ENCODE results near the gene KCNJ5.

KCNJ5 gene

GRCh38 chr11:128929991-128930390 is 38.8 kb downstream of the KCNJ5 start:
- DNase-seq (ENCODE audit: low read depth): no peak
- no peak overlapping the region for H3K4me3 ChIP-seq (ENCODE audit: low read depth, low read length)
- no peak for TF ChIP-seq CTCF (IDR thresholded peaks at IDR 0.05; ENCODE audit: control insufficient read depth, extremely low read depth, insufficient read depth)

DNA sequence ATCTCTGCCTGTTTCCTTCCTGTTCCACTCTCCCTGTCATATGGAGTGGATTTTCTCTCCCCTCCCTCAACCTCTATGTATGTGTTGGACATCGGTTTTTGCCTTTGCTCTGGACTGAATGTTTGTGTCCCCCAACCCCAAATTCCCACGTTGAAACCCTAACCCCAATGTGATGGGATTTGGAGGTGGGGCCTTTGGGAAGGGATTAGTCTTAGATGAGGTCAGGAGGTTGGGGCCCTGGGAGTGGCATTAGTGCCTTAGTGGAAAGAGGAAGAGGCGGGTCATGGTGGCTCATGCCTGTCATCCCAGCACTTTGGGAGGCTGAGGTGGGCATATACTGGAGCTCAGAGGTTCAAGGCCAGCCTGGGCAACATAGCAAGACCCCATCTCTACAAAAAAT is 39.9 kb downstream of the KCNJ5 start:
- no peak for DNase-seq (ENCODE audit: low read depth)
- H3K4me3 ChIP-seq (ENCODE audit: low read depth, low read length): no peak overlapping the region
- no peak for TF ChIP-seq CTCF (IDR thresholded peaks at IDR 0.05; ENCODE audit: control insufficient read depth, extremely low read depth, insufficient read depth)

DNA sequence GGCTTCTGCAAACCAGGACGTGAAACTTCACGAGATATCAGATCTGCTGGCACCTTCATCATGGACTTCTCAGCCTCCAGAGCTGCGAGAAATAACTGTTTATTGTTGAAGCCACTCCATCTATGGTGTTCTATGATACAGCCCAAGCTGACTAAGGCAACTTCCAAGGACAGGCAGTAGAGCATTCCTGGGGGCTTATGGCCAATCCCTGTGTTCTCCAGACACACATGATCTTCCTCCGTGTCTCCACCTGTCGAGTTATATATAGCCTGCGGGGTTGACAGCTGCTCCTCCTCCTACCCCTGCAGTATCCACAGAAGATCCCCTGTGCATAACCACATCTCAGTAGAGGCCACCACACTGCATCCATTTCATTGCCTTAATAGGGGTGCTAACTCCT is 40.5 kb downstream of the KCNJ5 start:
- no peak for DNase-seq (ENCODE audit: low read depth)
- no peak for TF ChIP-seq CTCF (IDR thresholded peaks at IDR 0.05; ENCODE audit: control insufficient read depth, extremely low read depth, insufficient read depth)
- no peak overlapping the region for H3K4me3 ChIP-seq (ENCODE audit: low read depth, low read length)

GRCh38 chr11:128933481-128934178 is 42.5 kb downstream of the KCNJ5 start:
- no peak overlapping the region for H3K4me3 ChIP-seq (ENCODE audit: low read depth, low read length)
- DNase-seq (ENCODE audit: low read depth): no peak
- no peak for TF ChIP-seq CTCF (IDR thresholded peaks at IDR 0.05; ENCODE audit: control insufficient read depth, extremely low read depth, insufficient read depth)

DNA sequence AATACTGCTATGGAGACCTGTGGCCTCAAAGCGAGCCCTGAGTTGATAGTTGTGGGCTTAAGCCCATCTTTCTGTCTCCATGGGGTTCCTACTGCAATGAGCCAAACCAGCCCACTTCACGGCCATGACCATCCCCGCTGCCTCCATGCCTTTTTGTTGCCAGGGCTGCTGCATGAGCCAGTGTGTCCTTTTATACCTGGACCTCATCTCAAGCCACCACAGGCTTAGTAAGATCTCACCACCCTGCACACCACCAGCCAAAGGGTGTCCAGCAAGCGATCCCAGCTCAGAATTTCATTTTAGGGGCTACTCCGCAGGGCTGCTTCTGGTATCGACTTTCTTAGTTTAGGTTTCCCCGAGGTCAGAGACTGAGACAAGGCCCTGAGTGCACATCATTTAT is 43.2 kb downstream of the KCNJ5 start:
- no peak for DNase-seq (ENCODE audit: low read depth)
- no peak overlapping the region for H3K4me3 ChIP-seq (ENCODE audit: low read depth, low read length)
- TF ChIP-seq CTCF (IDR thresholded peaks at IDR 0.05; ENCODE audit: control insufficient read depth, extremely low read depth, insufficient read depth): no peak

GRCh38 chr11:128934926-128935325 is 43.8 kb downstream of the KCNJ5 start:
- DNase-seq (ENCODE audit: low read depth): no peak

More at GRCh38 chr11:128934926-128935325, 43.8 kb downstream of the KCNJ5 start:
- TF ChIP-seq CTCF (IDR thresholded peaks at IDR 0.05; ENCODE audit: control insufficient read depth, extremely low read depth, insufficient read depth): no peak
- H3K4me3 ChIP-seq (ENCODE audit: low read depth, low read length): no peak overlapping the region
